WTC11 (cell line): ENCODE data around the gene ARID3C. TPM values are rescaled to one million over a fixed set of nuclear protein-coding genes. Genes with fewer than 3 reads are reported as not detected.
"Not testable (repeated sequence)": the region's sequence is repeated elsewhere in the genome, so short reads cannot be mapped to it uniquely, and the experiment has no call there.

Experiments
- ATAC-seq: fragments of 200-7000 bp; cut with Tn5 transposase; 2 replicates; pipeline ENCODE4 v1.10.0; 2021; ENCODE audit warnings: mild to moderate bottlenecking, moderate library complexity
- CTCF ChIA-PET: fragments of 300-600 bp; sonication (Branson Sonifier 250); formaldehyde crosslinking; loops from one replicate; lab custom pipeline; 2021; ENCODE audit warnings: antibody characterized with exemption; lab: Charles Lee
- POLR2A ChIA-PET: fragments of 350-600 bp; sonication (Branson Sonifier 250); formaldehyde crosslinking; loops from one replicate; lab custom pipeline; 2021; ENCODE audit warnings: antibody characterized with exemption; lab: Charles Lee
- DNase-seq: peaks from one replicate; pipeline ENCODE4 v3.0.0; 2021; ENCODE audit warnings: low spot score
- H3K27ac Mint-ChIP-seq: 2 replicates; pipeline ENCODE4 v1.8.0; 2021; ENCODE audit warnings: mixed read lengths
- H3K27me3 Mint-ChIP-seq: 2 replicates; pipeline ENCODE4 v1.8.0; 2021; ENCODE audit warnings: low read depth, mild to moderate bottlenecking, moderate library complexity, mixed read lengths
- H3K36me3 Mint-ChIP-seq: 2 replicates; pipeline ENCODE4 v1.8.0; 2021; ENCODE audit warnings: mixed read lengths
- H3K4me1 Mint-ChIP-seq: 2 replicates; pipeline ENCODE4 v1.8.0; 2022; ENCODE audit warnings: mixed read lengths
- H3K4me3 Mint-ChIP-seq: 2 replicates; pipeline ENCODE4 v1.8.0; 2021; ENCODE audit warnings: mild to moderate bottlenecking, moderate library complexity, mixed read lengths
- H3K9me3 Mint-ChIP-seq: 2 replicates; pipeline ENCODE4 v1.8.0; 2021; ENCODE audit warnings: mixed read lengths
- ATF1 ChIP-seq: sonication (generic); formaldehyde crosslinking; IDR thresholded peaks from 2 replicates; pipeline ENCODE4 v1.8.1; 2023; ENCODE audit warnings: mild to moderate bottlenecking, moderate library complexity, missing genetic modification reagents
- E2F1 ChIP-seq: sonication (generic); formaldehyde crosslinking; IDR thresholded peaks from 2 replicates; pipeline ENCODE4 v1.8.0; 2022; ENCODE audit warnings: mild to moderate bottlenecking, missing genetic modification reagents
- EMX1 ChIP-seq: fragments of 250-450 bp; sonication (Bioruptor Pico); IDR thresholded peaks from 2 replicates; pipeline ENCODE4 v1.8.0; 2021; ENCODE audit warnings: mild to moderate bottlenecking
- ESRRA ChIP-seq: sonication (generic); formaldehyde crosslinking; IDR thresholded peaks from 2 replicates; pipeline ENCODE4 v1.8.1; 2022; ENCODE audit warnings: mild to moderate bottlenecking, missing genetic modification reagents, borderline replicate concordance
- FOXP1 ChIP-seq: sonication (generic); formaldehyde crosslinking; IDR thresholded peaks from 2 replicates; pipeline ENCODE4 v1.8.0; 2022; ENCODE audit warnings: missing genetic modification reagents, mild to moderate bottlenecking, moderate library complexity, borderline replicate concordance
- GTF2I ChIP-seq: fragments of 250-450 bp; sonication (Bioruptor Pico); conservative IDR thresholded peaks from 2 replicates; pipeline ENCODE4 v1.4.0; 2021; ENCODE audit warnings: mild to moderate bottlenecking
- MAX ChIP-seq: sonication (generic); formaldehyde crosslinking; IDR thresholded peaks from 2 replicates; pipeline ENCODE4 v1.8.0; 2022; ENCODE audit warnings: mild to moderate bottlenecking, missing genetic modification reagents
- MLX ChIP-seq: sonication (generic); formaldehyde crosslinking; IDR thresholded peaks from 2 replicates; pipeline ENCODE4 v1.8.1; 2023; ENCODE audit warnings: mild to moderate bottlenecking, missing genetic modification reagents, moderate library complexity
- MXD4 ChIP-seq: fragments of 250-450 bp; sonication (Bioruptor Pico); IDR thresholded peaks from 2 replicates; pipeline ENCODE4 v1.8.0; 2021; ENCODE audit warnings: mild to moderate bottlenecking, moderate library complexity, borderline replicate concordance
- NR1H2 ChIP-seq: sonication (generic); formaldehyde crosslinking; IDR thresholded peaks from 2 replicates; pipeline ENCODE4 v1.9.0; 2021; ENCODE audit warnings: mild to moderate bottlenecking, moderate library complexity, missing genetic modification reagents
- NR3C1 ChIP-seq: sonication (generic); formaldehyde crosslinking; conservative IDR thresholded peaks from 2 replicates; pipeline ENCODE4 v1.8.1; 2023; ENCODE audit warnings: low read depth, mild to moderate bottlenecking, missing genetic modification reagents
- PRDM15 ChIP-seq: sonication (generic); formaldehyde crosslinking; IDR thresholded peaks from 2 replicates; pipeline ENCODE4 v1.8.0; 2022; ENCODE audit warnings: missing genetic modification reagents
- PRRX2 ChIP-seq: fragments of 250-450 bp; sonication (Bioruptor Pico); IDR thresholded peaks from 2 replicates; pipeline ENCODE4 v1.8.0; 2021; ENCODE audit warnings: mild to moderate bottlenecking
- TP53 ChIP-seq: sonication (generic); formaldehyde crosslinking; IDR thresholded peaks from 2 replicates; pipeline ENCODE4 v1.8.1; 2023; ENCODE audit warnings: mild to moderate bottlenecking, missing genetic modification reagents
- ZBTB21 ChIP-seq: sonication (generic); formaldehyde crosslinking; IDR thresholded peaks from 2 replicates; pipeline ENCODE4 v1.8.1; 2023; ENCODE audit warnings: mild to moderate bottlenecking, missing genetic modification reagents, borderline replicate concordance
- ZMAT4 ChIP-seq: fragments of 250-450 bp; sonication (Bioruptor Pico); IDR thresholded peaks from 2 replicates; pipeline ENCODE4 v1.9.0; 2021; ENCODE audit warnings: mild to moderate bottlenecking
- ZNF121 ChIP-seq: sonication (generic); formaldehyde crosslinking; IDR thresholded peaks from 2 replicates; pipeline ENCODE4 v1.8.0; 2023; ENCODE audit warnings: missing genetic modification reagents
- ZNF138 ChIP-seq: sonication (generic); formaldehyde crosslinking; conservative IDR thresholded peaks from 2 replicates; pipeline ENCODE4 v1.8.1; 2022; ENCODE audit warnings: mild to moderate bottlenecking, moderate library complexity, missing genetic modification reagents
- total RNA-seq: library from RNA; stranded (reverse); gene quantifications from 3 replicates; pipeline ENCODE4 v1.2.3, GENCODE V29; 2021
- TF ChIP-seq, protein P1 (sequence below): fragments of 250-450 bp; sonication (Bioruptor Pico); IDR thresholded peaks from 2 replicates; pipeline ENCODE4 v1.8.0; 2021; ENCODE audit warnings: mild to moderate bottlenecking

Gene ARID3C
- total RNA-seq, 1 experiment from 2014 or later, result 0.15 TPM

DNA sequence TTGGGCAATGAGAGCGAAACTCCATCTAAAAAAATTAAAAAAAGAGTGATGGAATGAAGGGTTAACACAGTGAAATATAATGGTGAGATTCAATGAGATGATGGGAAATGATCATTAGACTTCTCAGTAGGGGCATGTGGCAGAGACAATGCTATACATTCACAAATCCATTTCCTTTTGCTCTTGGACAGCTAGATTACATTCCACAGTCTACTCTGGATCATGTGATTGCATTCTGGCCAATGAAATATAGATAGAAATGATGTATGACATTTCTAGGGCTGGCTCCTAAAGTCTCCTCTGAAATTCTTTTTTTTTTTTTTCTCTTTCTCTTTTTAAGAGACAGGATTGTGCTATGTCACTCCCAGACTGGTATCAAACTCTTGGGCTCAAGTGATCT lies 13.8 kb upstream of the ARID3C start:
- Mint-ChIP-seq H3K4me1 (peaks cover 40% of the 10 kb centered on the region), H3K4me3 (no peak overlapping the region), H3K9me3 (no peaks in the 10 kb centered on the region), H3K27me3 (no peaks in the 10 kb centered on the region), H3K36me3 (no peaks in the 10 kb centered on the region), H3K27ac (no peak overlapping the region)
- DNase-seq (no peak), ATAC-seq (no peak)
- POLR2A ChIA-PET, result interaction anchor here (0.5 to 1.3 kb wide), 2 partner anchors 9 to 480 kb away, joined by 4 to 6 read pairs; no protein-coding TSS in a partner anchor
- no peak for TF ChIP-seq MLX (CRISPR knock-in tag)
- TF ChIP-seq ATF1 (CRISPR knock-in tag), result no peak
- TF ChIP-seq ZMAT4 (CRISPR knock-in tag), result no peak
- no peak for TF ChIP-seq NR1H2
- TF ChIP-seq ZBTB21 (CRISPR knock-in tag), result no peak
- no peak for TF ChIP-seq NR3C1 (CRISPR knock-in tag)
- TF ChIP-seq GTF2I (CRISPR knock-in tag), result no peak
- TF ChIP-seq E2F1 (CRISPR knock-in tag), result no peak
- TF ChIP-seq, protein P1, sequence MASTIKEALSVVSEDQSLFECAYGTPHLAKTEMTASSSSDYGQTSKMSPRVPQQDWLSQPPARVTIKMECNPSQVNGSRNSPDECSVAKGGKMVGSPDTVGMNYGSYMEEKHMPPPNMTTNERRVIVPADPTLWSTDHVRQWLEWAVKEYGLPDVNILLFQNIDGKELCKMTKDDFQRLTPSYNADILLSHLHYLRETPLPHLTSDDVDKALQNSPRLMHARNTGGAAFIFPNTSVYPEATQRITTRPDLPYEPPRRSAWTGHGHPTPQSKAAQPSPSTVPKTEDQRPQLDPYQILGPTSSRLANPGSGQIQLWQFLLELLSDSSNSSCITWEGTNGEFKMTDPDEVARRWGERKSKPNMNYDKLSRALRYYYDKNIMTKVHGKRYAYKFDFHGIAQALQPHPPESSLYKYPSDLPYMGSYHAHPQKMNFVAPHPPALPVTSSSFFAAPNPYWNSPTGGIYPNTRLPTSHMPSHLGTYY (CRISPR knock-in tag), result no peak
- TF ChIP-seq EMX1 (CRISPR knock-in tag), result no peak
- TF ChIP-seq ESRRA (CRISPR knock-in tag), result no peak
- no peak for TF ChIP-seq FOXP1 (CRISPR knock-in tag)
- no peak for TF ChIP-seq MAX (CRISPR knock-in tag)
- TF ChIP-seq PRDM15, result no peak
- no peak for TF ChIP-seq TP53
- no peak for TF ChIP-seq ZNF138 (CRISPR knock-in tag)
- TF ChIP-seq ZNF121, result no peak
- no peak for TF ChIP-seq PRRX2 (CRISPR knock-in tag)
- no peak for TF ChIP-seq MXD4 (CRISPR knock-in tag)
- CTCF ChIA-PET, result interaction anchor here (0.6 to 3.2 kb wide), 4 partner anchors 9 to 59 kb away, joined by 3 to 19 read pairs (median 6); no protein-coding TSS in a partner anchor

DNA sequence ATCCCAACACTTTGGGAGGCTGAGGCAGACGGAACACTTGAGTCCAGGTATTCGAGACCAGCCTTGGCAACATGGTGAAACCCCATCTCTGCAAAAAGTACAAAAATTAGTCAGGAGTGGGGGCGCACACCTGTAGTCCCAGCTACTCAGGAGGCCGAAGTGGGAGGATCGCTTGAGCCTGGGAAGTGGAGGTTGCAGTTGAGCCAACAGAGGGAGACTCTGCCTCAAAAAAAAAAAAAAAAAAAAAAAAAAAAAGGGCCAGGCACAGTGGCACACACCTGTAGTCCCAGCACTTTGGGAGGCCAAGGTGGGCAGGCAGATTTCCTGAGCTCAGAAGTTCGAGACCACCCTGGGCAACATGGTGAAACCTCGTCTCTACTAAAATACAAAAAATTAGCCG lies 10.5 kb upstream of the ARID3C start:
- DNase-seq, H3K9me3 Mint-ChIP-seq, H3K27me3 Mint-ChIP-seq, ATAC-seq, POLR2A ChIA-PET, H3K4me3 Mint-ChIP-seq, H3K27ac Mint-ChIP-seq, H3K36me3 Mint-ChIP-seq: not testable (repeated sequence)
- CTCF ChIA-PET, result interaction anchor here (0.7 to 6.7 kb wide), 7 partner anchors 7 to 1551 kb away, joined by 3 to 94 read pairs (median 6); partner anchors contain the start of genes CCL19, CCL27, GALT and IL11RA
- peaks cover 22% of the 10 kb centered on the region for H3K4me1 Mint-ChIP-seq
